Hepatocyte (in vitro differentiated cells): ENCODE measurements around the gene APC.

Experiments used
- EZH2phosphoT487 ChIP-seq: fragments of 200-600 bp; sonication (generic); IDR thresholded peaks from one replicate; pipeline ENCODE4 v1.6.1; 2018; ENCODE audit warnings: antibody characterized with exemption, mild to moderate bottlenecking, low read depth, moderate library complexity; ENCODE audit not compliant: unreplicated experiment, severe bottlenecking
- TF ChIP-seq, protein P1 (sequence below): fragments of 200-600 bp; sonication (generic); IDR thresholded peaks from 2 replicates; pipeline ENCODE4 v1.5.1; 2016; ENCODE audit warnings: antibody characterized with exemption, mild to moderate bottlenecking; ENCODE audit not compliant: poor library complexity

DNA sequence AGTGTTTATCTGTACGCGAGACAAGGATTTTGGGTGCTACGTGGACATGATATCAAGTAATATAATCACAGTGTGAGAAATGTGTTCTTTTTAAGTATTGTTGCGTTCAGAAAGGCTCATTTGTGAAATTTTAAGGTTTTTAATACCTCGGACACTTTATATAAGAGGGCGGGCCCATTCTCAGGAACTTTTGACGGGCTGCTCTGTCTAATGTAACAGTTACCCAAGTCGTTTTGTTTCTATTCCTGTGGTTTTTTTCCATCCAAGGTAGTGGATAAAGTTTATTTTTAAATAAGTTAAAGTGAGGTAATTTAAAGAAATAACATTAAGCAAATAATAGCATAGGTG, 123.9 kb downstream of the APC start:
- TF ChIP-seq, protein P1, sequence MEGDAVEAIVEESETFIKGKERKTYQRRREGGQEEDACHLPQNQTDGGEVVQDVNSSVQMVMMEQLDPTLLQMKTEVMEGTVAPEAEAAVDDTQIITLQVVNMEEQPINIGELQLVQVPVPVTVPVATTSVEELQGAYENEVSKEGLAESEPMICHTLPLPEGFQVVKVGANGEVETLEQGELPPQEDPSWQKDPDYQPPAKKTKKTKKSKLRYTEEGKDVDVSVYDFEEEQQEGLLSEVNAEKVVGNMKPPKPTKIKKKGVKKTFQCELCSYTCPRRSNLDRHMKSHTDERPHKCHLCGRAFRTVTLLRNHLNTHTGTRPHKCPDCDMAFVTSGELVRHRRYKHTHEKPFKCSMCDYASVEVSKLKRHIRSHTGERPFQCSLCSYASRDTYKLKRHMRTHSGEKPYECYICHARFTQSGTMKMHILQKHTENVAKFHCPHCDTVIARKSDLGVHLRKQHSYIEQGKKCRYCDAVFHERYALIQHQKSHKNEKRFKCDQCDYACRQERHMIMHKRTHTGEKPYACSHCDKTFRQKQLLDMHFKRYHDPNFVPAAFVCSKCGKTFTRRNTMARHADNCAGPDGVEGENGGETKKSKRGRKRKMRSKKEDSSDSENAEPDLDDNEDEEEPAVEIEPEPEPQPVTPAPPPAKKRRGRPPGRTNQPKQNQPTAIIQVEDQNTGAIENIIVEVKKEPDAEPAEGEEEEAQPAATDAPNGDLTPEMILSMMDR: no peak
- TF ChIP-seq EZH2phosphoT487: no peak
